Cardiac fibroblast (primary cell): ENCODE measurements around the gene KRTAP4-2.
"Not testable (repeated sequence)": the region's sequence is repeated elsewhere in the genome, so short reads cannot be mapped to it uniquely, and the experiment has no call there.

Experiments
- DNase-seq, 2 donors: peaks; one replicate each; pipeline versions ENCODE4 v3.0.0 to v3.0.0-alpha.2; 2010; ENCODE audit warnings: low read depth in 2 of 2
- H3K4me3 ChIP-seq, 2 donors: replicated peaks in 1 of 2; 1 replicate in 1 of 2; 2 replicates in 1 of 2; pipeline ENCODE4 v1.5.1; 2011; ENCODE audit warnings: low read depth in 2 of 2, low read length in 2 of 2, mild to moderate bottlenecking in 2 of 2, moderate library complexity in 1 of 2
- CTCF ChIP-seq: IDR thresholded peaks from one replicate; pipeline ENCODE4 v1.5.1; 2011; ENCODE audit warnings: low read depth, mild to moderate bottlenecking, low read length, inconsistent platforms

KRTAP4-2 gene

DNA sequence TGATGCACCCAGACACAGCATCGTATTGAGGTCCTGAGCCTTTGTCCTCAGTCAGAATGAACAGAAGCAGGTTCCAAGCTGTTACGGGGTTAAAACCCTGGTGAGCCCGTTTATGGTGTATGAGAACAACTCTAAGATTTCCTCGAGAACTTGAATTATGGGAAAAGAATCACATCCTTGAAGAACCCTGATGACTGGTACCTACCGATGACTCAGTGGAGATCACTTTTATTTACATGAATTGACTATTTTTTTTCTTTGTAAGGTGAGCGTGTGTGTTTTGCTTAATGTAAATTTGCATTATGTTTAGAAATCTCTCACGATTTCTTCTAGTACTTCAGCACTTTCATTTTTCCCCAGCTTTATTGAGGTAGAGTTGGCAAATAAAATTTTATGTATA is 14.2 kb downstream of the KRTAP4-2 start:
- DNase-seq, result no peak
- no peak for TF ChIP-seq CTCF
- H3K4me3 ChIP-seq, result no peak overlapping the region

DNA sequence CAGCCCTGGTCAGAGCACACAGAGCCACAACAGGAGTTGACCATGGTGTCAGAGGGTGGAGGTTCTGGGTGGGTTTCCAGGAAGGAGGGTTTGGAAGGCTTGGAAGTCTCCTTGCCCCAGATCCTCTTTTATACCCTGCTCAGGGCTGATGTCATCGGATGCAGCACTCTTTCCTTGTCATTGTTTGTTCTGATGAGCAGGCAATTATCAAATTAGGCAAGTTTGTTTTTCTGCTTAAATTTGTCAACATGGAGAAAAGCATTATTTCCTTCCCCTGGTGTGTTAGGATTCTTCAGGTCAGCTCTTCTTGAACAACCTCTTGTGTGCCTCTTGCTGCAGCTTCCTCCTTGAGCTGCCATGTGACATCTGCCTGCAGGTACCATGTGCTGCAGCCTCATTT is 17.4 kb downstream of the KRTAP4-2 start, which contains the start of gene KRTAP4-4:
Gene KRTAP4-4 (minus strand): TSS at position 101 of the 400 bp plus-strand sequence. CDS start 57 bp downstream, at position 44.
- no peak for TF ChIP-seq CTCF
- H3K4me3 ChIP-seq, result no peak within 1 kb of the TSS
- DNase-seq, result no peak

DNA sequence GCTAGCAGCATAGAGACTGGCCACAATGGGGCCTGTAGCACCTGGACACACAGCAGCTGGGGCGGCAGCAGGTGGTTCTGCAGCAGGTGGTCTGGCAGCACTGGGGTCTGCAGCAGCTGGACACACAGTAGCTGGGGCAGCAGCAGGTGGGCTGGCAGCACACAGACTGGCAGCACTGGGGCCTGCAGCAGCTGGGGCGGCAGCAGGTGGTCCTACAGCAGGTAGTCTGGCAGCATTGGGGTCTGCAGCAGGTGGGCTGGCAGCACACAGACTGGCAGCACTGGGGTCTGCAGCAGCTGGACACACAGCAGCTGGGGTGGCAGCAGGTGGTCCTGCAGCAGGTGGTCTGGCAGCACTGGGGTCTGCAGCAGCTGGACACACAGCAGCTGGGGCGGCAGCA is 17.8 kb downstream of the KRTAP4-2 start:
- H3K4me3 ChIP-seq, DNase-seq: not testable (repeated sequence)

DNA sequence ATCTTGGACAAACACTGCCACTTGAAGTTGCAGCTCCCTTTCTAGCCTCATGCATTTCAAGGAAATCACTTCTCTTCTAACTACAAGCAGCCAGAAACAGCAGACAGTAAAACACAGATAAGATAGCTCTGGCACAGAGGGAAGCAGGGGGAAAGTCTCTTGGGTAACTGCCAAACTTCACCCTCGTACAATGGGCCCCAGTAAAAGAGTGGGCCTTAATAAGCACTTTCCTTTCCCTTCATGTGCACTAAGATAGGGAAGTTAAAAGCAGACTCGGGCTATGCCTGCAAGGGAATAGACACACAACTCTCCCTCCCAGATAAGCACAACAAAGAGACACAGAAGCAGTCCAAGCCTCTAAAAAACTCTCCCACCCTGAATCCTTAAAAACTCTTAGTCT is 24.2 kb downstream of the KRTAP4-2 start:
- DNase-seq, result no peak
- H3K4me3 ChIP-seq, result no peak overlapping the region
- TF ChIP-seq CTCF, result no peak

DNA sequence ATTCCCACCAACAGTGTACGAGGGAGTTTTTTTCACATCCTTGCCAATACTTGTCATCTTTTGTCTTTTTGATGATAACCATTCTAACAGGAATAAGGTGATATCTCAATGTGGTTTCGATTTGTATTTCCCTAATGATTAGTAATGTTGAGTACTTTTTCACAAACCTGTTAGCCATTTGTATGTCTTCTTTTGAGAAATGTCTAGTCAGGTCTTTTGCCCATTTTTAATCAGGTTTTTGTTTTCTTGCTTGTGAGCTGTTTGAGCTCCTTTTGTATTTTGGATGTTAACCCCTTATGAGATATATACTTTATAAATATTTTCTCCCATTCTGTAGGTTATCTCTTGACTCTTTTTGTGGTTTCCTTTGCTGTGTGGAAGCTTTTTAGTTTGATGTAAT is 26.5 kb downstream of the KRTAP4-2 start:
- TF ChIP-seq CTCF, result no peak
- DNase-seq, result no peak
- no peak overlapping the region for H3K4me3 ChIP-seq

- DNase-seq, result no peak
- H3K4me3 ChIP-seq, result no peak overlapping the region
- no peak for TF ChIP-seq CTCF
These were observed 28.0 kb downstream of the KRTAP4-2 start for GRCh38 chr17:41150026-41150425.

DNA sequence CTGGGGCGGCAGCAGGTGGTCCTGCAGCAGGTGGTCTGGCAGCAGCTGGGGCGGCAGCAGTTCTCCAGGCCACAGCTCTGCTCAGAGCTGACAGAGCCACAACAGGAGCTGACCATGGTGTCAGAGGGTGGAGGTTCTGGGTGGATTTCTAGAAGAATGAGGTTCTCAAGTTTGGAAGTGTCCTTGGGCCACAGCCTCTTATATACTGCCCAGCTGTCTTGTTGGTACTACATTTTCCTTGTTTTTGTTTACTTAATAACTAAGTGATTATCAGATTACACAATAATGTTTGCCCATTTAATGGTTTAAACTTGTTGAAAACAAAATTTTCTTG is 28.4 kb downstream of the KRTAP4-2 start, which contains the start of gene KRTAP4-5:
Gene KRTAP4-5 (minus strand): TSS at position 174 of the 334 bp plus-strand sequence. CDS start 58 bp downstream, at position 116.
- no peak for DNase-seq
- H3K4me3 ChIP-seq, result no peak within 1 kb of the TSS
- TF ChIP-seq CTCF, result no peak

DNA sequence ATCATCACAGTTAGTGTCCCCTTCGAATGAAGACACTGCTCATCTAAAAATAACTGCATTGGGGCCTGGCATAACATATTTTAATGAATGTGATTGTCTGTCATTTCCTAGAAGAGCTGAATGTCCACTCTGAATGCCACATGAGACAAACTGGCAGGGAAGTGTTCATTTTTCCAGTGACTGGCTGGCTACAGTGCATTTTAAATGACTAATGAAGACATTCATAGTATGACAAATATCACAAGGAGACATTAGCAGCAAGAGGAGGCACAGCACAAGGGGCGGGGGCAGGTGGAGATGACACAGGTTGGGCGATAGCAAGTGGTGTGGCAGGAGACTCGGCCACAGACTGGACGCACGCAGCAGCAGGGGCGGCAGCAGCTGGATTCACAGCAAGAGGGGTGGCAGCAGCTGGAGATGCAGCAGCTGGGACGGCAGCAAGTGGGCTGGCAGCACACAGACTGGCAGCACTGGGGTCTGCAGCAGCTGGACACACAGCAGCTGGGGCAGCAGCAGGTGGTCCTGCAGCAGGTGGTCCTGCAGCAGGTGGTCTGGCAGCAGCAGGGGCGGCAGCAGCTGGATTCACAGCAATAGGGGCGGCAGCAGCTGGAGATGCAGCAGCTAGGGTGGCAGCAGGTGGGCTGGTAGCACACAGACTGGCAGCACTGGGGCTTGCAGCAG is 28.9 kb downstream of the KRTAP4-2 start:
- DNase-seq, H3K4me3 ChIP-seq: not testable (repeated sequence)
